GM19395 (cell line): ENCODE data around the gene CBX3.
"Not testable (repeated sequence)": the region's sequence is repeated elsewhere in the genome, so short reads cannot be mapped to it uniquely, and the experiment has no call there.

ENCODE experiments used
- ATAC-seq: cut with Tn5 transposase; IDR thresholded peaks from one replicate; pipeline ENCODE4 v1.9.1; 2021; ENCODE audit warnings: mild to moderate bottlenecking, moderate library complexity; ENCODE audit not compliant: unreplicated experiment

Gene CBX3

DNA sequence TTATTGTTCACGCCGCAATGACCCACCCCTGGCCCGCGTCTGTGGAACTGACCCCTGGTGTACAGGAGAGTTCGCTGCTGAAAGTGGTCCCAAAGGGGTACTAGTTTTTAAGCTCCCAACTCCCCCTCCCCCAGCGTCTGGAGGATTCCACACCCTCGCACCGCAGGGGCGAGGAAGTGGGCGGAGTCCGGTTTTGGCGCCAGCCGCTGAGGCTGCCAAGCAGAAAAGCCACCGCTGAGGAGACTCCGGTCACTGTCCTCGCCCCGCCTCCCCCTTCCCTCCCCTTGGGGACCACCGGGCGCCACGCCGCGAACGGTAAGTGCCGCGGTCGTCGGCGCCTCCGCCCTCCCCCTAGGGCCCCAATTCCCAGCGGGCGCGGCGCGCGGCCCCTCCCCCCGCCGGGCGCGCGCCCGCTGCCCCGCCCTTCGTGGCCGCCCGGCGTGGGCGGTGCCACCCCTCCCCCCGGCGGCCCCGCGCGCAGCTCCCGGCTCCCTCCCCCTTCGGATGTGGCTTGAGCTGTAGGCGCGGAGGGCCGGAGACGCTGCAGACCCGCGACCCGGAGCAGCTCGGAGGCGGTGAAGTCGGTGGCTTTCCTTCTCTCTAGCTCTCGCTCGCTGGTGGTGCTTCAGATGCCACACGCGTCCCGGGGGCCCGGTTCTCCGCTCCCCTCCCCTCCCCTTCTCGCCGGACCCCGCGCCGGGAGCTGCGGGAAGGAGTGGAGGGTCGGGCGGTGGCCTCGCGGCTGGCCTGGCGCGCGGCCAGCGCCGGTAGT is at the start of gene CBX3:
Gene CBX3 (plus strand): TSS at position 499 of the 772 bp plus-strand sequence. CDS start 1,254 bp downstream, outside the sequence.
- ATAC-seq = peak; percentile 42

DNA sequence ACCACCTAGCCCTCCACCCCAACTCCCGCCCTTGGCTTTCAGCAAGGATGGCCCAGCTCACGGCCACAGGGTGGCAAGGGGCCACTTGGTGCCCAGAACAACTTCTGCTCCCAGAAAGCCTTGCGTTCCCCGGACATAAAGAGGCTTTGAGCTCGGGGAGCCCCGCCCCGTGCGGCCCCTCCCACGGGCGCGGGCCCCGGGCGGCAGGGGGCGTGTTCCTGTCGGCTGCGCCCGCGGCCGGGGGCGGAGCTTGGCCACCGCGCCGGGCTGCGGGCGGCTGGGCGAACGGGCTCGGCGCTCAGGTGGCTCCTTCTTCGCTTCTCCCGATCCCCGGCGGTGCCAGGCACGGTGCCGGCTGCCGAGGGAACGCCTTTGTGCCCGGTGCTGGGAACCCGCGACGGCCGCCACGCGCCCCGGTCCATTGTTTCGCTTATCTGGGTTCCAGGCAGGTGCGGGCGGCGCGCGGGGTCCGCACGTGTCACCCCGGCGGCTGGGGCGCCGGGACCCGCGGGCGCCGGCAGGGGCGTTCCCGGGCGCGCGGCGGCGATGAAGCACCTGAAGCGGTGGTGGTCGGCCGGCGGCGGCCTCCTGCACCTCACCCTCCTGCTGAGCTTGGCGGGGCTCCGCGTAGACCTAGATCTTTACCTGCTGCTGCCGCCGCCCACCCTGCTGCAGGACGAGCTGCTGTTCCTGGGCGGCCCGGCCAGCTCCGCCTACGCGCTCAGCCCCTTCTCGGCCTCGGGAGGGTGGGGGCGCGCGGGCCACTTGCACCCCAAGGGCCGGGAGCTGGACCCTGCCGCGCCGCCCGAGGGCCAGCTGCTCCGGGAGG is 49.4 kb upstream of the CBX3 start, which contains the start of gene NFE2L3:
Gene NFE2L3 (plus strand): TSS at position 246 of the 829 bp plus-strand sequence. CDS start 301 bp downstream, at position 547.
- ATAC-seq = peak; percentile 62

DNA sequence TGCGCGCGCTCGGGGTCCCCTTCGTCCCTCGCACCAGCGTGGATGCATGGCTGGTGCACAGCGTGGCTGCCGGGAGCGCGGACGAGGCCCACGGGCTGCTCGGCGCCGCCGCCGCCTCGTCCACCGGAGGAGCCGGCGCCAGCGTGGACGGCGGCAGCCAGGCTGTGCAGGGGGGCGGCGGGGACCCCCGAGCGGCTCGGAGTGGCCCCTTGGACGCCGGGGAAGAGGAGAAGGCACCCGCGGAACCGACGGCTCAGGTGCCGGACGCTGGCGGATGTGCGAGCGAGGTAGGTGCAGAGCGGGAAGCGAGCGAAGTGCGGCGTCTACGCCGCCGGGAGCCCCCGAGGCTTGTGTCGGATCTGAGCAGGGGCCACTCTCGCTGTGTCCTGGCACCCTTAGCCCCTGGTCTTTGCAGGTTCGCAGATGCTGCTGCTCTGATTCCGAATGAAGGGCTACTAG is 48.7 kb upstream of the CBX3 start:
- ATAC-seq = peak; percentile 17

DNA sequence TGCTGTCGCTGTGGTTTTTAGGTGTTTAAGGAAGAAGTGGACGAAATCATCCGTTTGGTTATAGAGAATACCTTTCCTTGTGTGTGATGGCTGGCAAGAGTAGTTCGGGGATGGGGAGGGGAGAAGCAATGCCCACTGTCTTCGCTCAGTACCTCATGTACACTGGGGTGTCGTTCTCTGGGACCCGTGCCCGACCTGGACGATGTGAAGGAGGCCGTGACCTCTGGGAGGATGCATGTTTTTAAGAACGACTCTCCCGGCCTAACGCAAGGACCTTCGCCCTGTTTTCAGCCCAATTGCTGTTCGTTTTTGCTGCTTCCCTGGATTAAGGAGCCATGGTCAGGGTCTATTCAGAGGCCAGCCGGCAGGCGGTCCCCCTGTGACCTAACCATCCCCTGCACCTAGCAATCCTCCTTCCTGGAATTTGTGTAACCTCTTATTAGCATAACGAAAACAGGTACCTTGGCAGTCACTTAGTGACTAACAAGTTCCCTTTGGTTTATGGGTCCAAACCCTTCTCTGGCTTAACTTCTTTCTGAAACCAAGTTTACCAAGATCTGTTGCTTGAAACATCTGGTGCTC is 48.2 kb upstream of the CBX3 start:
- ATAC-seq = no peak

DNA sequence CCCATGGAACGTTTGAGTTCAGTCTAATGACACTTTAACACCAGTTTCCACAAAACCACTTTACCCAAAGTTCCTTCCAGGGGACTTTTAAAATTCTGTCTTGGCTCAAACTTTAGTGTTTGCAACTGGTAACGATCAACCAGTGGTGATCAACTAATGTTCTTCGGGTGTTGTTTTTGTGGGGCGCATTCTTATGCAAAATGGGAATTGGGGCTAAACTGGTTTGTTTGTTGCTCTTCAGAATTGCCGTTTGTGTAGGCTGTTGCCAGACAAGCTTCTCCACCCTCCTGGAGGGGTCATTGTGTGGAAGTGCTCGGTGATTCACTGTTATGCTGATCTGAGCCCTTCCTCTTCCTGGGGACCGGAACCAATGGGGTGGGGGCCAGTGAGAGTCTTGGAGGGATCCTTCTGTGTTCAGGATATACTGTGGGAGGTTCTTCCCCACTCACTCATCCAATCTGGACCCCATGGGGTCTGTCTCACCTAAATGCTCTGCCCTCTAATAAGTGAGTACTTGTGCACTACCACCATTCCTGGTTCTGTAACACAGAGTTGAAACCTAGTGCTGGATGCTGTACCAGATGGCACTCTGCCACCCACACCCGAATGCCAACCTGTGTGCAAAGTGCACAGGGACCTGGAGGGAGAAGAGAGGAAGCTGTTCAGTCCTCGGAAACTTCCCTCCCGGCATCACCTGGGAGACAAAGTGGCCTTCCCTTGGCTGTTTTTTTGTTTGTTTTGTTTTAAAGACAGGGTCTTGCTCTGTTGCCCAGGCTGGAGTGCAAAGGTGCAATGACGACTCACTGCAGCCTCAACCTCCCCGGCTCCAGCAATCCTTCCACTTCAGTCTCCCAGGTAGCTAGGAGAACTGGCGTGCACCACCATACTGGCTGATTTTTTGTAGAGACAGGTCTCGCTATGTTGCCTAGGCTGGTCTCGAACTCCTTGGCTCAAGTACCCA is 47.4 kb upstream of the CBX3 start:
- no peak for ATAC-seq

DNA sequence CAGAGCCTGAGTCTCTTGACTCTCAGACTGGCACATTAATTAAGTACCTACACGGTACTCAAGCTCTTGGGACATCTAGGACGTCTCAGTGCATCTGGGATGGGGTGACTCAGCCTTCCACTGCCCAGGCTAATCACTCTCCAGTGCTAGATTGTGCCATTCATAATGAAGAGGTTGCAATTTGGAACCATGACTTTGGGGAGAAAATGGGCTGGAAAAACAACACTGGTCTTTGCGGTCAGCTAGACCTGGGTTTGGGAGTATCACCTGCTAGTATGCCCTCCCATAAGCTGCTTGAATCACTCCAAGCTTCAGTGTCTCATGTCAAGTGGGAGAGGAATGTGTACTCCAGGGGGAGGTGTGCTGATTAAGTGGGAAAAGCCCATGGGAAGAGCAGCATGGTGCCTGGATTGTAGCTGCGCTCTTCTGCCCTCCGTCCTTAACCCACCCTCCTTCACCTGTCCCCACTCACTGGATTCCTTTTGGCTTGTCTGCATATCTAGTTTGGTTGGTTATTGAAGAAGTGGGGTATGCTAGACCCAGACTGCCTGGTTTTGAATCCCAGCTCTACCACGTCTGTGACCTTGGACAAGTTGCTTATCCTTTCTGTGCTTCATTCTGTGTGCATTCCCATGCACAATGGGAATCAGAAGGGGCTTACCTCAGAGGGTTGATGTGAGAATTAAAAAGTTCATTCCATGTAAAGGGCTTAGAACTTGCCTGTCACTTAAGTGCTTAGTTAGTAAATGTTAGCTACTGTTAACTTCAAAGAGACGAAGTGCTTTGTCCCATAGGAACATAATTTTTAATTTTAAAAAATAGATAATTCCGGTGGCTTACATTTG is 45.8 kb upstream of the CBX3 start:
- ATAC-seq = no peak

DNA sequence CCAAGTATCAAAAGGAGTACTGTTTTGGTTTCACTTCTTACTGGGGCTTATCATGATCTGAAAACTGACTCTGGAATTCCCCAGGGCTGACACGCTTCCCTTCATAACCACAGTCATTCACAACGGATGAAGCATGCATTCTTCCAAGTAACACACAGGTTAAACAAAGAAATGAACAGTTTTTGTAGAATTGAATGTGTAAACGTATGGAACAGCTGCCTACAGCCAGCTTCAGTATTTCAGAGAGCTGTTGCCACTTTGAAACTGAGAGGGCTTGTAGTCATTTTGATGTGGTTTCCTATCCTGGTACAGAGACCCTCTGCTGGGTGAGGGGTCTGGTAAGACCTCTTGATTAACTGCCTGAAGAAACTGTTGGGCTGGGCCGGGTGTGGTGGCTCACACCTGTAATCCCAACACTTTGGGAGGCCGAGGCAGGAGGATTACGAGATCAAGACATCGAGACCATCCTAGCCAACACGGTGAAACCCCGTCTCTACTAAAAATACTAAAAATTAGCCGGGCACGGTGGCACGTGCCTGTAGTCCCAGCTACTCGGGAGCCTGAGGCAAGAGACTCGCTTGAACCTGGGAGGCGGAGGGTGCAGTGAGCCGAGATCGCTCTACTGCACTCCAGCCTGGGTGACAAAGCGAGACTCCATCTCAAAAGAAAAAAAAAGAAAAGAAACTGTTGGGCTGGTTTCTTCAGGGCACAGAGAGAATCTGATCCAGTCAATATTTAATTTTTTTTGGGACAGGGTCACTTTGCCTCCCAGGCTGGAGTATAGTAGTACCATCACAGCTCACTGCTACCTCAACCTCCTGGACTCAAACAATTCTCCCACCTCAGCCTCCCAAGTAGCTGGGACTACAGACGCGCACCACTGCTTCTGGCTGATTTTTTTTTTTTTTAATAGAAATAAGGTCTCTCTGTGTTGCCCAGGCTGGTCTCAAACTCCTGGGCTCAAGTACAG is 44.8 kb upstream of the CBX3 start:
- peak; percentile 33 for ATAC-seq

DNA sequence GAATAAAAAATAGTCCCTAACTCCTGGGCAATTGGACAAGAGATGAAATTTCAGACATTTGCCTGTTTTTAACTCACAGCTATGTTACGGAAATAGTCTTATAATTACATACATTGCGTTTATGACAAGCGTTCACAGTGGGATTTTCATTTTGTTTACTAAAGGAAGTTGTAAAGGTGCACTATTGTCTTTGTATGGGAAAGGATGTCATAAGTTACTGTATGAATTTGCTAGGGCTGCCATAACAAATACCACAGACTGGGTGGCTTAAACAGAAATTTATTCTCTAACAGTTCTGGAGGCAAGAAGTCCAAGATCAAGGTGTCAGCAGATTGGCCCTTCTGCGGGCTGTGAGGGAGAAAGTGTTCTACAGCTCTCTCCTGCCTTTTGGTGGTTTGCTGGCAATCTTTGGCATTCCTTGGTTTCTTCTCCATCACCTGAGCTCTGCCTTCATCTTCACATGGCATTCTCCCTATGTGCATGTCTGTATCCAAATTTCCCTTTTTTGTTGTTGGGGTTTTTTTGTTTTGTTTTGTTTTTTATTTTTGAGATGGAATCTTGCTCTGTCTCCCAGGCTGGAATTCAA is 43.9 kb upstream of the CBX3 start:
- no peak for ATAC-seq

DNA sequence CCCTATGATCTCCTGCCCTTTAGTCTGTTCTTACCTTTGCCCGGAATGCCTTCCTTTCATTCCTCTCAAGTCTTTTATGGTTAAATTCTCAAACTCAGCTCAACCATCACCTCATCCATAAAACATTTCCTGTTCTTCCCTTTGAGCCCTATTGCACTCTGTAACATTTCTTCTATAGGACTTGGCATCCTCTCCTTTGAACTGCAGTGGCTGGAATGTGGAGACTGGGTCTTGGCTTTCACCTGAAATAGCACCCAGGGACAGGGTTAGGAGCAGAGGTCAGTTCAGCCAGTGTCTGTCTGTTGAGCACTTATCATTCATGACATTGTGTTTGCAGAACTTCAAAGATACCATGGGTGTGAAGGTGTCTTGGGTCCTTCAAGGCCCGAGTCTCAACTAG is 42.3 kb upstream of the CBX3 start:
- ATAC-seq = no peak

DNA sequence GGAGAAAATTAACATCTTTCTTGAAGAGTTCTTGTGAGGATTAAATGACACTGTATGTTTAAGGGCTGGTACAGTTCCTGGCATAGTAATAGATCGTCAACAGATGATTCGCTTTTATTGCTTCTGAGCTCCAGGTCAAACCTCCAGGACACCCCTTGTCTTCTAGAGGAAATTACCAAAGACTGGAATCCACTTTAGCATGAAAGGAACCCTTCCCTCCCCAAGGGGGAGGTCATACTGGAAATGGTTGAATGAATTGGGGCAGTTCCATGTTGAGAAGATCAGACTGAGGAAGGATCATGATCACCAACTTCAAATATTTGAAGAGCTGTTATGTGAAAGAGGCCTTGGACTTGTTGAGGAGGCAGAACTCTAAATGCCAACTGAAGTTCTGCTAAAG is 40.6 kb upstream of the CBX3 start:
- no peak for ATAC-seq

DNA sequence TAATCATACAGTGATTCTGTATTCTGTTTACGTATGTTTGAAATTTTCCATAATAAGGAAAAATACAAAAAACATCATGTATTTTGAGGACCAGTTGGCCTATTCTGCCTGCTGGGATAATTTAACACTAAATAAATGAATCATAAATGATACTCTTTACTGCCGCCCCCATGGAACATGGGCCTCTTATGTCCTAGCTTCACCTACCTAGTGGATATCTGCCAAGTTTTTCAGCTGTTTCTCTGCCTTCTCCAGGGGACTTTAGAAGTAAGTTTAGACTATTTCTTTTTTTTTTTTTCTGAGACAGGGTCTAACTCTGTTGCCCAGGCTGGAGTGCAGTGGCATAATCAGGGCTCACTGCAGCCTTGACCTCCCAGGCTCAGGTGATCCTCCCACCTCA is 39.1 kb upstream of the CBX3 start:
- ATAC-seq = no peak

DNA sequence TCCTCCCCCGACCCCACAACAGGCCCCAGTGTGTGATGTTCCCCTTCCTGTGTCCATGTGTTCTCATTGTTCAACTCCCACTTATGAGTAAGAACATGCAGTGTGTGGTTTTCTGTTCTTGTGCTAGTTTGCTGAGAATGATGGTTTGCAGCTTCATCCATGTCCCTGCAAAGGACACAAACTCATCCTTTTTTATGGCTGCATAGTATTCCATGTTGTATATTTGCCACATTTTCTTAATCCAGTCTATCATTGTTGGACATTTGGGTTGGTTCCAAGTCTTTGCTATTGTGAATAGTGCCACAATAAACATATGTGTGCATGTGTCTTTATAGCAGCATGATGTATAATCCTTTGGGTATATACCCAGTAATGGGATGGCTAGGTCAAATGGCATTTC is 37.7 kb upstream of the CBX3 start:
- not testable (repeated sequence) for ATAC-seq

DNA sequence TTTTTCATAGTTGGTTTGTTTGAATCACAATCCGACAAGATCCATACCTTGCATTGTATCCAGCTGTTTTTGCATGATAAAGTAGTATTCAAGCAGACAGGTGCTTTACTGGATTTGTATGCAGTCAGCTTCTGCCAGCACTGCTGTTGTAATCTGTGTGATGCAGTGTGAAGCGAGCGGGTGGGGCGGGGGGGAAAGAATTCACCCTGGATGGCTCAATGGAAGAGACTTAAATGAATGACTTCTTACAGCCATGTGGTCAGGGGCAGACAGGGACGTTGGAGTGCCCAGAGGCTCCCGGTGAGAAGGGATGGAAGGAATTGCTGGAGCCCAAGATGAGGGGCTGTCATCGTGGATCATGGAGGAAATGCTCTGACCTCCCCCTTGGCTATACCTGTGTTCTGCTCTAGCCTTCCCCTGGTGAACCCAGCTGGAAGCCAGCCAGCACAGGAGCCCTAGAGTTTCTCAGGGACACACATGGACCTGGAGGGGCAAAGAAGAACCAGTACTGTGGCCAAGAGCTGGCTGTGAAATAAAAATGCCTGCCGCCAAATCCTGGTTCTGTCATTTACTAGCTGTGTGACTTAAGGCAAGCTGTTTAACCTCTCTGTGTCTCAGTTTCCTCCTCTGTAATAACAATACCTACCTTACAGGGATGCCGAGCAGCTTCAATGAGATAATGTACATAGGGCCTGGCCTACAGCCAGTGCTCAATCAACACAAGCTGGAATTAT is 35.4 kb upstream of the CBX3 start:
- no peak for ATAC-seq

DNA sequence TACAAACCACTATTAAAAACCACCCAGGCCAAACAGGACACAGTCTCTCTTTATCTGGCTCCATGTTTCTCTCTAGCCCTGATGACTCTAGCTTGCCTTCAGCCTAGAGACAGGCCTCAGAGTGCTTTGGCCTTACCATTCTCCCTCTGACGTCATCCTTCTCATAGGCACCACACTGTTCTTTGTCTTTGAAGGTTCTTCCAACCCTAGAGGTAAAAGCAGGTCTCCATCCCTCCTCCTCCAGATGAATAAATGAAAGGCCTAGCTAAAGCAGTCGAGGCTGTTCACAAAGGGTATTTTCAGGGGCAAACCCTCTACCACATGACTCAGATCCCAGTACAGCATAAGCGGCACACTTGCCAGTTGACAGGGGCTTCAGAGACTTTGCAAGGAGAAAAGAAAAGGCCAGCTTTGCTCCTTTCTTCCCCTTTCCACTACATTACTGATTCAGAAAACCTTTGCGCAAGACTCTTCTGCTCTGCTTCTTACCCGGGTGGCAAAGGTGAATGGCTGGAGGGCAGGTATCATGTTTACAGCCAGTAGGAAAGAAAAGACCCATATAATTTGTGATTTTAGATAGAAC is 34.8 kb upstream of the CBX3 start:
- ATAC-seq = peak; percentile 43

DNA sequence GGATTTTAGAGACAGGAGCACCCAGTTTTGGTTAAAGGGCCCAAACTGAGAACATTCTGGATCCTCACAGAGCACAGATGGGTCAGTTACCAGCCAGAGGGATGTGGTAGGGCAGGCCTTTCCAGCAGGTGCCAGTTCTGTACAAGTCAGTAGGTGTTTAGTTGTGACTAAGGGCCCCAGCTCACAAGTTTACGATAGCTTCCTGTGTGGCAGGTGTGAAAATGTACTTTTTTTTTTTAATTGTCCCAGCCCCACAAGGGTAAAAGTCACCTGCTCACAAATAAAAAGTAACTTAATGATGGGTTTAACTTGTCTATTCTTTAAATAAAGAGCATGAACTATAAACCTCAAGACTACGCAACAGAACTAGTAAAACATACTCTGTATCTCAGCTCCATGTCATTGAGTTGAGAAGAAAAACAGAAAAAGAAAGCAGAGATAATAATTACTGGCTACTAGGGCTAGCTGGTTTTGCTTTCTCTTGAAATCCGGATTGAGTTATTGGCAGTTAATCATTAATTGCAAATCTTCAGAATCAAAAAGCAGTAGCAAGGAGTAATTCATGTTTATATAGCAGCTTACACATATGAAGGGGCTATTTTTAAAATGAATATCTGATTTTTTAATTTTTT is 34.1 kb upstream of the CBX3 start:
- ATAC-seq = peak; percentile 85

DNA sequence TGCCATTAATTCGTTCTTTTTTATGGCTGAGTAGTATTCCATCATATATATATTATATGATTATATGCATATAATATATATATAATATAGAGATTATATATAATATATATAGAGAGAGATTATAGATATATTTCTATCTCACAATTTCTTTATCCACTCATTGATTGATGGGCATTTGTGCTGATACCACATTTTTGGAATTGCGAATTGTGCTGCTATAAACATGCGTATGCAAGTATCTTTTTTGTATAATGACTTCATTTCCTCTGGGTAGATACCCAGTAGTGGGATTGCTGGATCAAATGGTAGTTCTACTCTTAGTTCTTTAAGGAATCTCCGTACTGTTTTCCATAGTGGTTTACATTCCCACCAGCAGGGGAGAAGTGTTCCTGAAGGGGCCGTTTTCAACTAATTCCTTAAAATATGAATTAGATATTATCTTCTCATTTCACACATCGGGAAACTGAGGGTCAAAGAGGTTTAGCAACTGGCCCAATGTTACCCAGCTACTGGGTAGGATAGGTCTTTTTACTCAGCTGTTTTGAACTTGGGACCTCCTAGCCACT is 33.0 kb upstream of the CBX3 start:
- ATAC-seq = no peak
